ENCODE results near the gene PRMT3.
"Not testable (repeated sequence)": the region's sequence is repeated elsewhere in the genome, so short reads cannot be mapped to it uniquely, and the experiment has no call there.

PRMT3 gene

GRCh38 chr11:20518323-20518834 is 130.9 kb downstream of the PRMT3 start:
- FAIRE-seq = no peak

- no peak for FAIRE-seq
Measured at GRCh38 chr11:20522536-20522935, 135.0 kb downstream of the PRMT3 start.

GRCh38 chr11:20529757-20530156 is 142.2 kb downstream of the PRMT3 start:
- FAIRE-seq = no peak

DNA sequence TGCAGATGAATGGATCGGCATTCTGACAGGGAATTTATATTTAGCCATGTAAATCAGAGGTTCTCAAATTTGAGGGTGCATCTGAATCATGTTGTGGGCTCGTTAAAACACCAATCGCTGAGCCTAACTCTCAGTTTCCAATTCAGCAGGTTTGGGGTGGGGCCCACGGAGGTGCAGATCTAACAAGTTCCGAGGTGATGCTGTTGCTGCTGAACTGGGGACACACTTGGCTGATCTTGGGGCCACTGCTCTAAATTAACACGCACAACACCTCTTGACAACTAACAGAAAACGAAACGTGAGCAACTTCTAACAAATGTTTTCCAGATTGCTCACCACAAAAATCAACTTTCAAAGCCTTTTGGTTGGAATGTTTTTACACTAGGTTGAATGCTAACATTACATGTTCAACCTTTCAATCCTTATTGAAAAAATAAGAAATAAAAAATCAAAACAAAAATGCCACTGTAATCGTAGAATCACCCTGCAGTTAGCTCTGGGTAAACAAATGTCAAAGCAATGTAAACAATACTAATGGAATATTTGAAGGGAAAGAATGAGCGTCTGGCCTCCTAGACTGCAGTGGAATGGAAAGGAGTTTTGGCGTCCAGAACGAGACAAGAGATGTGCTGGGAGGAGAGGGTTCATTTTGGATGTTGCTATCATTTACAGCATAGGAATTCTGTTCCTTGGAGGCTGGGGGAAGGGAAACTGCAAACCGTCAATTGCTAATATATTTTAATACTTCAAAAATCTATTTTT is 143.6 kb downstream of the PRMT3 start:
- no peak for FAIRE-seq

- no peak for FAIRE-seq
Measured at GRCh38 chr11:20535271-20535881, 147.9 kb downstream of the PRMT3 start.

- FAIRE-seq = no peak
Measured at GRCh38 chr11:20536365-20536764, 148.8 kb downstream of the PRMT3 start.

DNA sequence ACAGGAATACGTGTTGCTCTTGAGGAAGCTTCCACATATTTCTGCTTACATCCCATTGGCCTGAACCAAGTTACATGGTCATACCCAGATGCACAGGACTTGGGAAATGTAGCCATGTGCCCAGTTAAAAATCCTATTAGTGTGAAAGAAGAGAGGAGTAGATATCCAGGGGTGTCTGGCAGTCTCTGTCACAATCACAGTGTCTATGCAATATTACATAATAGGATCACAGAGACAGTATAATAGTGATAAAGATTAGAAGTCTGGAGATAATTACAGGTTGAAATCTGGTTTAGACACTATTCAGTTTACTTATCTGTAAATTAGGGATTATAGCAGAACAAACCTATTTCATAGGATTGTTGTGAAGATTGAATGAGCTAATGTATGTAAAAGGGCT is 149.3 kb downstream of the PRMT3 start:
- no peak for FAIRE-seq

DNA sequence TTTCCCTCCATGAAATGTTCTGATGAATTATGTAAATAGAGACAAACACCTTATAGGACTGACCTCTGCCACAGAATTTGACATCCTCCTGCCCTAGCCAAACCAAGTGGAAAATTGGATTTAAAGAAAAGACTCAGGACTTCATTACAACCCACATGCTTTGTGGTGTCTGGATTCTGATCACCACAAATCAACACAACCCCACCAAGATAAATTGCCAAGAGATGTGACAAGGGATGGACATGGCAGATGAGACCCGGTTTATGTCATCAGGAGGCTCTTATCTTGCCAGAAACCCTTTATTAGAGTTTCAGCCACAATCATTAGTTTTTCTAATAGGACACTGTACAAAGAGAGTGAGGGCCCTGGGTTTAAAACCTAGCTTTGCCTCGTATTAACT is 154.0 kb downstream of the PRMT3 start:
- no peak for FAIRE-seq

DNA sequence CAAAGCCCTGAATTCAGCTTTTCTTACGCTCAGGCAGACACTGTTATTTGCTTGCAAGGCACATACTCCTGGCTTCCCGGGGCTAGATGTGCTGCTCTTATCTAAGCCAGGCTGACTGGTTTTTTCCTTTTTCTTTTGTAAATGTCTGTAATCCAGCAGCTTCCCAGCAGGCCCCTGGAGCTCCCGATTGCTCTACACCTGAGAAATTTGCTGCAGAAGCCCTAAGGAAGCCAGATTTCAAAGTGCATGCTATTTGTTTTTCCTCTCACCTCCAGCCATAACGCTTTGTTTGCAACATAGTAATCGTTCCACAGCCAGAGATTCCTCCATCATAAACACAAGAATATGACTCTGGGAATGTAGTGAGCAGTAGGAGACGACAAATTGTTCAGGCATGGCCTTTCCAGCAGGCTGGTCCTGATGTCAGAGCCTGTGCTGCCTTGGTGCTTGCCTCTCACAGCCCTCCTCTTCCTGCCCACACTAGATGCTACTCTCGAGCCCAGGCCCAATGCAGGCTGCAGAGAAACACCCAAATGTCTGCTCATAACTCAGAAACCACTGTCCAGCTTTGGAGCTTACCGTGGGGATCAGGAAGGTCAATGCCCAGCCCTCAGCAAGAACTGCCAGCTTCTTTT is 157.2 kb downstream of the PRMT3 start:
- no peak for FAIRE-seq

- no peak for FAIRE-seq
Measured at GRCh38 chr11:20547411-20547810, 159.9 kb downstream of the PRMT3 start.

GRCh38 chr11:20551096-20551495 is 163.6 kb downstream of the PRMT3 start:
- no peak for FAIRE-seq

- FAIRE-seq = no peak
Measured at GRCh38 chr11:20555783-20556182, 168.3 kb downstream of the PRMT3 start.

- FAIRE-seq = not testable (repeated sequence)
Measured at GRCh38 chr11:20556396-20556795, 168.9 kb downstream of the PRMT3 start.

DNA sequence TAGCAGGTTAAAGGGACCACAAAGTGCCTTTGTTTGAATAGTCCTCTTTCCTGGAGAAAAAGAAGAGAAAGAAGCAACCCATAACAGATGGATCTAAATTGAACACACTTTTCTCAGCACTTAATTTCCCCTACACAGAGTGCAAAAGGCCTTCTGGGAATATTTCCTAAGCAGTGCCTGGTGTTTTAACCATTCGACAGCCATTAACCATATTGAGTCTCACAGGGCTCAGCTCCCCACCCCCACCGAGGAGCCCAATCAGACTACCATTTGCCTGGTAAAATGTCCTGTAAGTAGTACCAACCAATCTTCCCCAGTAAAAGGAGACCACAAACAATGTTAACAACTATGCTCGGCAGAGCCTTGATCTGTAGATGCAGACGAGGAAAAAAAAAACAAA is 171.2 kb downstream of the PRMT3 start:
- FAIRE-seq = no peak
